Stimulated activated CD4-positive, alpha-beta T cell treated with anti-CD3 and anti-CD28 coated beads, Interleukin-1b, Interleukin-23, amount 100 ng/mL, for 1 hour (primary cell): ENCODE data around the gene SNHG17.

Experiments used
- DNase-seq, 2 donors: peaks; one replicate each; pipeline ENCODE4 v3.0.0-alpha.2; 2020; ENCODE audit warnings: low read depth in 2 of 2

Gene SNHG17

GRCh38 chr20:38373231-38373867, 61.8 kb downstream of the SNHG17 start:
- DNase-seq, result no peak

DNA sequence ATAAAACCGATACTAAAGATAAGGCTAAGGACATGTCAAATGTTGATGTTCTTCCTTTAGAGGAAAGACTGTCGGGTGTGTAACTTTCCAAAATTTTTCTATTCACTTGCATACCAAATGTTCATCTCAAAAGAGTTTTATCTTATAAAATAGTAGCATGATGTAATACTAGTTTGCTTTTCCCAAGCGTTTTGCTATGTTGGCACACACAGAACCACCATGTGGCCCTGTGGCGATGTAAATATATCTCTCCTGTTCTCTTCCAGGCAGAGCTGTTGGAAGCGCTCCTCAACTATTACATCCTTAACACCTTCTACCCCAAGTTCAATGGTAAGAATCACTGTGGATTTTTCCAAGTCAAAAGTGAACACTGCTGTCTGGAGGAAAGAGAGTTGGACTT, 62.3 kb downstream of the SNHG17 start:
- DNase-seq, result no peak
